SK-N-MC (cell line): ENCODE data around the gene CASP2.
"Not testable (repeated sequence)": the region's sequence is repeated elsewhere in the genome, so short reads cannot be mapped to it uniquely, and the experiment has no call there.

Experiments
- DNase-seq: peaks from one replicate; pipeline ENCODE4 v3.0.0-alpha.2; 2011; ENCODE audit warnings: low read depth, low spot score
- H3K27ac ChIP-seq: fragments of 200-600 bp; sonication (generic); 2 replicates; pipeline ENCODE4 v1.5.1; 2016; ENCODE audit warnings: mixed run types
- H3K36me3 ChIP-seq: fragments of 200-600 bp; sonication (generic); 2 replicates; pipeline ENCODE4 v1.6.1; 2017; ENCODE audit warnings: antibody characterized with exemption, low read length, mixed read lengths; ENCODE audit not compliant: insufficient read depth
- H3K4me3 ChIP-seq: fragments of 200-600 bp; sonication (generic); 2 replicates; pipeline ENCODE4 v1.5.1; 2016
- H3K9ac ChIP-seq: fragments of 200-600 bp; sonication (generic); 2 replicates; pipeline ENCODE4 v1.8.0; 2017; ENCODE audit warnings: mixed run types, mixed read lengths; ENCODE audit not compliant: insufficient read length
- H3K9me3 ChIP-seq: fragments of 200-600 bp; sonication (generic); 2 replicates; pipeline ENCODE4 v1.6.1; 2017; ENCODE audit warnings: low read depth, mild to moderate bottlenecking, antibody characterized with exemption, low read length, moderate library complexity, mixed read lengths
- EZH2 ChIP-seq: fragments of 200-600 bp; sonication (generic); IDR thresholded peaks from one replicate; pipeline ENCODE4 v1.6.1; 2017; ENCODE audit warnings: antibody characterized with exemption
- FOXP2 ChIP-seq: optimal IDR thresholded peaks from 2 replicates; pipeline ENCODE3; 2011; ENCODE audit warnings: mild to moderate bottlenecking, moderate library complexity; ENCODE audit not compliant: insufficient read depth; ENCODE audit errors: extremely low read length, control extremely low read depth
- POLR2AphosphoS5 ChIP-seq: IDR thresholded peaks from 2 replicates; pipeline ENCODE4 v1.6.1; 2012; ENCODE audit warnings: mild to moderate bottlenecking, low read depth, low read length, borderline replicate concordance

Gene CASP2

DNA sequence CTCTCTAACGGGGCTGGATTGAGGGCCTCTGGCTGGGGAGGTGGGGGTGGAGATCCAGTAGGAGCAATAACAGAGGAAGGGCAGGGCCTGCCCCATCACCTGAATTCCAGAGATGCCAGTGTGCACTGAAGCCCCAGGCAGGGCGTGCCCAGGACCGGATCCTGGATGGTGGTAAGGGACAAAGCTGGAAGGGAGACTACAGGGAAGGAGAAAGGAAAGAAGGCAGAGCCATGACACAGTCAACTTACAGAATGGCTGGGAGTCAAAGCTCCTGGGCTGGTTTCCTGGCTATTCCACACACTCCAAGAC lies 2.7 kb upstream of the CASP2 start:
- Histone ChIP-seq H3K9me3 (peaks cover 3% of the 10 kb centered on the region; the same call in 1 of the 2 replicates), H3K9ac (no peak overlapping the region), H3K4me3 (no peak overlapping the region), H3K36me3 (peaks cover 3% of the 10 kb centered on the region; the same call in 1 of the 2 replicates), H3K27ac (no peak overlapping the region)
- TF ChIP-seq POLR2AphosphoS5 (no peak), FOXP2 (no peak), EZH2 (no peak)
- DNase-seq, result no peak

GRCh38 chr7:143285806-143286521 lies 2.2 kb upstream of the CASP2 start:
- DNase-seq, result no peak
- H3K4me3 ChIP-seq, result no peak overlapping the region
- TF ChIP-seq POLR2AphosphoS5, result no peak
- no peak for TF ChIP-seq EZH2
- TF ChIP-seq FOXP2, result no peak
- no peak overlapping the region for H3K27ac ChIP-seq
- H3K9me3 ChIP-seq, result peaks cover 3% of the 10 kb centered on the region; the same call in 1 of the 2 replicates
- H3K9ac ChIP-seq, result no peak overlapping the region
- peaks cover 8% of the 10 kb centered on the region for H3K36me3 ChIP-seq

GRCh38 chr7:143286522-143286890 lies 1.6 kb upstream of the CASP2 start:
- TF ChIP-seq POLR2AphosphoS5, result no peak
- no peak for TF ChIP-seq FOXP2
- no peak for TF ChIP-seq EZH2
- Histone ChIP-seq H3K9me3 (peaks cover 3% of the 10 kb centered on the region; the same call in 1 of the 2 replicates), H3K9ac (no peak overlapping the region), H3K27ac (no peak overlapping the region), H3K36me3 (peaks cover 14% of the 10 kb centered on the region), H3K4me3 (no peak overlapping the region)
- DNase-seq, result no peak

DNA sequence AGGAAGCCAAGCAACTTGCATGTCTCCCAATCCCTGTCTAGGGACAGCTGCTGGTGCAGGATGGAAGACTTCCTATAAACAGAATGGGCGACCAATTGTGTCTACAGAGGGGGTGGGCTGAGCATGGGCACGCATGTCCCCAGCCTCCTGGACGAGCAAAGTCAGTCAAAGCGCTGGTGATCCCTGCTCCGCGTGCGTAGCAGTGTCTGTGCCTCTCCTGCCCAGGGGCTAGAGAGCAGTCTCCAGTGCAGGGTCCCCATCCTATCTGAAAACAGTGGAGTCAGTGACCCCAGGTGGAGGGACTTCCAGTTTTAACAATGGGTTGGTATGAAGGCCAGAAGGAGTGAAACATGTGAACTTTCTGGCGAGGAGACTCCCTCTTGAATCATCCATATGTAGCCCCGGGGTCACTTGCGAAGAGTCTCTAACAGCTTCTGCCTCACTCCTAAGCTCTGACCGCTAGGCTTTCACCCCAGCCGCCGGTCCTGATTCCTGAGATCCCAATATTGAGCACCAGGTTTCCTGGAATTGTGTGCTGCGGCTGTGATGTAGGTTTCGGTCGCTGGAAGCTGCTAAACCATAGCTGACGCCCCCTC lies 714 bp upstream of the CASP2 start:
- Histone ChIP-seq H3K27ac (peak overlapping the region; percentile 74; the same call in 1 of the 2 replicates), H3K9ac (no peak overlapping the region), H3K9me3 (peaks cover 3% of the 10 kb centered on the region; the same call in 1 of the 2 replicates), H3K36me3 (peaks cover 21% of the 10 kb centered on the region), H3K4me3 (peak overlapping the region; percentile 97)
- no peak for TF ChIP-seq POLR2AphosphoS5
- TF ChIP-seq FOXP2, result no peak
- TF ChIP-seq EZH2, result no peak
- DNase-seq, result no peak

DNA sequence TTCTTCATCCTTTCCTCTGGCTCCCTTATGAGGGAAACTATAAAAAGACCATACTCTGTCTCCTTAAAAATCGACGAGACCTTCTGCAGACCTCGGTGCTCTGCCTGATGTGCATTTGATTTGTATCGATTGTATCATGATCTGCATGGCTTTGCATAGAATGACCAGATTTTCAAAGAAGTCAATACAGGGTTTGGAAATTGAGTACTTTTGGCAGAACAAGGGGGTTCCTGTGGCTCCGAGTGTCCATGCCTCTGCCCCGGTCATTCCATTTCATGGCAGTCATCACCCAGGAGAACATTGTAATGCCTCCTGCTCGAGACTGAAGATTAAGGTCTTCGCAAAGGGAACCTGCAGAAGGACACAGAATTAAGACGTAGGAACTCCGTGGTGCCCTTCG lies 685 bp downstream of the CASP2 start:
- TF ChIP-seq POLR2AphosphoS5, result no peak
- no peak for TF ChIP-seq FOXP2
- TF ChIP-seq EZH2, result no peak
- no peak for DNase-seq
- peaks cover 35% of the 10 kb centered on the region for H3K36me3 ChIP-seq

DNA sequence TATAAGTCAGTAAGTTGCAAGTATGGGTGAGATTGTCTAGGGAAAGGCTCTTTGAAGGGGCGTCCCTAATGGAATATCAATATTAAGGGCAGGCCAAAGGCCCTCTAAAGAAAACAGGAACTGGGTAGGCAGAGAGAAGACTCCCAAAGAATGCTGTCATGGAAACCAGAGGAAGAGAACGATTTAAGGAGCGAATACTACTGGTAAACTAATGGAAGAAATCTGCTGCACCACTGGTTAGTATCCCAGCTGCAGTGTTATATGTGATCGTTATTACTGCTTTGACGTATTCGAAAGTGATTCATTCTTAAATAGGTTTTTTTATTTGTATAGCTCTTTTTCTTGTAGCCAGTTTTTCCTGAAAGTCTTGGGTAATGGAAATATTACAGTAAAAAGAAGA lies 1.3 kb downstream of the CASP2 start:
- TF ChIP-seq EZH2 (no peak), POLR2AphosphoS5 (no peak), FOXP2 (no peak)
- Histone ChIP-seq H3K36me3 (peaks cover 41% of the 10 kb centered on the region), H3K4me3 (peak overlapping the region; percentile 97), H3K27ac (no peak overlapping the region), H3K9ac (peak overlapping the region; percentile 98), H3K9me3 (peaks cover 3% of the 10 kb centered on the region; the same call in 1 of the 2 replicates)
- no peak for DNase-seq

More for the DNA sequence above, 685 bp downstream of the CASP2 start:
- H3K9ac ChIP-seq, result peak overlapping the region; percentile 98
- H3K4me3 ChIP-seq, result peak overlapping the region; percentile 97
- H3K9me3 ChIP-seq, result peaks cover 3% of the 10 kb centered on the region; the same call in 1 of the 2 replicates
- H3K27ac ChIP-seq, result 0 out of 2 replicates have a peak overlapping the region, but pooled peaks have one; percentile 76

- Histone ChIP-seq H3K4me3 (peak overlapping the region; percentile 97), H3K9ac (peak overlapping the region; percentile 98)
Observed at GRCh38 chr7:143289888-143290287, 1.7 kb downstream of the CASP2 start.

DNA sequence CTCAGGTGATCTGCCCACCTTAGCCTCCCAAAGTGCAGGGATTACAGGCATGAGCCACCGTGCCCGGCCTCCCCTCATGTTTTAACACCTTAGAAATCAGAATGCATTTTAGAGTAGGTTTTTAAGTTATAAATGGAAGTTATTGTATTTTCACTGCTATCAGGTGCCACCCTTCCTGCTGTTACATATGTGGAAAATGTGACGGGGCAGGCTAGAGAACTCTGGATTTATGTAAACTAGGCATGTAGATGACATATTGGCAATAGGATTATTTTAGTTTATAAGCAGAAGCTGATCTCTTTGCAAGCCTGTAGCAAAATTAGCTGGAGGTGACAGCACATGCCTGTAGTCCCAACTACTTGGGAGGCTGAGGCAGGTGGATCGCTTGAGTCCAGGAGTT lies 2.1 kb downstream of the CASP2 start:
- H3K36me3 ChIP-seq, result peaks cover 50% of the 10 kb centered on the region
- peaks cover 3% of the 10 kb centered on the region; the same call in 1 of the 2 replicates for H3K9me3 ChIP-seq
- H3K4me3 ChIP-seq, result peak overlapping the region; percentile 48
- no peak for DNase-seq
- no peak overlapping the region for H3K27ac ChIP-seq
- H3K9ac ChIP-seq, result no peak overlapping the region
- no peak for TF ChIP-seq FOXP2
- no peak for TF ChIP-seq EZH2
- TF ChIP-seq POLR2AphosphoS5, result no peak

More at GRCh38 chr7:143289888-143290287, 1.7 kb downstream of the CASP2 start:
- H3K27ac ChIP-seq, DNase-seq, H3K9me3 ChIP-seq: not testable (repeated sequence)
- H3K36me3 ChIP-seq, result peaks cover 46% of the 10 kb centered on the region

DNA sequence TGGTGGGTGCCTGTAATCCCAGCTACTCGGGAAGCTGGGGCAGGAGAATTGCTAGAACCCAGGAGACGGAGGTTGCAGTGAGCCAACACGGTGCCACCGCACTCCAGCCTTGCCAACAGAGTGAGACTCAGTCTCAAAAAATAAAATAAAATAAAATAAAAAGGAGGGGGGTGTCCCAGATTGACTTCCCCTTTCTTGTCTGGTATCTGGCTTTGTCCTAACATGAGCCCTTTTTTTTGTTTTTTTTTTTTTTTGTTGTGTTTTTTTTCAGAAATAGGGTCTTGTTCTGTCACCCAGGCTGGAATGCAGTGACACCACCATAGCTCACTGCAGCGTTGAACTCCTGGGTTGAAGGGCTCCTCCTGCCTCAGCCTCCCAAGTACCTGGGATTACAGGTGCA lies 4.7 kb downstream of the CASP2 start:
- no peak overlapping the region for H3K27ac ChIP-seq
- DNase-seq, result no peak
- TF ChIP-seq FOXP2, result no peak
- TF ChIP-seq POLR2AphosphoS5, result no peak
- TF ChIP-seq EZH2, result no peak
- no peaks in the 10 kb centered on the region for H3K9me3 ChIP-seq
- H3K36me3 ChIP-seq, result peaks cover 75% of the 10 kb centered on the region
- no peak overlapping the region for H3K9ac ChIP-seq
- H3K4me3 ChIP-seq, result no peak overlapping the region
